Measurements from ENCODE around the gene DENND1A.

GRCh38 chr9:123454361-123454760 lies 475.6 kb downstream of the DENND1A start:
- TF ChIP-seq POLR2AphosphoS5 (IDR thresholded peaks at IDR 0.05; ENCODE audit: borderline replicate concordance, low read depth, low read length): no peak
- no peak for TF ChIP-seq EZH2 (IDR thresholded peaks at IDR 0.05)
- no peak for TF ChIP-seq FOXP2 (optimal IDR thresholded peaks at IDR 0.05; ENCODE audit: control extremely low read depth, extremely low read length, insufficient read depth)
